ENCODE data around the gene IL1RAPL2.
"Not testable (repeated sequence)": the region's sequence is repeated elsewhere in the genome, so short reads cannot be mapped to it uniquely, and the experiment has no call there.

IL1RAPL2 gene

GRCh38 chrX:105038672-105039328, 472.8 kb downstream of the IL1RAPL2 start:
- DNase-seq: no peak

- DNase-seq: no peak
Measured at GRCh38 chrX:105050921-105051320, 484.9 kb downstream of the IL1RAPL2 start.

- DNase-seq: no peak
Measured at GRCh38 chrX:105051364-105051763, 485.4 kb downstream of the IL1RAPL2 start.

- DNase-seq: no peak
Measured at GRCh38 chrX:105052926-105053325, 486.9 kb downstream of the IL1RAPL2 start.

GRCh38 chrX:105063743-105064142, 497.7 kb downstream of the IL1RAPL2 start:
- DNase-seq: no peak

- no peak for DNase-seq
Measured at GRCh38 chrX:105098201-105098600, 532.2 kb downstream of the IL1RAPL2 start.

GRCh38 chrX:105098812-105099211, 532.8 kb downstream of the IL1RAPL2 start:
- DNase-seq: no peak

- no peak for DNase-seq
Measured at GRCh38 chrX:105101378-105101777, 535.4 kb downstream of the IL1RAPL2 start.

- no peak for DNase-seq
Measured at GRCh38 chrX:105109936-105110335, 543.9 kb downstream of the IL1RAPL2 start.

GRCh38 chrX:105114554-105115130, 548.6 kb downstream of the IL1RAPL2 start:
- no peak for DNase-seq

GRCh38 chrX:105115596-105116320, 549.8 kb downstream of the IL1RAPL2 start:
- DNase-seq: not testable (repeated sequence)

- DNase-seq: no peak
Measured at GRCh38 chrX:105116486-105116885, 550.5 kb downstream of the IL1RAPL2 start.

GRCh38 chrX:105117621-105118020, 551.6 kb downstream of the IL1RAPL2 start:
- DNase-seq: no peak

GRCh38 chrX:105120463-105120862, 554.5 kb downstream of the IL1RAPL2 start:
- no peak for DNase-seq

- DNase-seq: no peak
Measured at GRCh38 chrX:105121186-105121585, 555.2 kb downstream of the IL1RAPL2 start.

GRCh38 chrX:105126201-105126600, 560.2 kb downstream of the IL1RAPL2 start:
- no peak for DNase-seq

- DNase-seq: no peak
Measured at GRCh38 chrX:105134273-105134672, 568.3 kb downstream of the IL1RAPL2 start.

GRCh38 chrX:105136786-105137185, 570.8 kb downstream of the IL1RAPL2 start:
- no peak for DNase-seq

- no peak for DNase-seq
Measured at GRCh38 chrX:105150036-105150435, 584.0 kb downstream of the IL1RAPL2 start.

- DNase-seq: no peak
Measured at GRCh38 chrX:105150557-105150956, 584.6 kb downstream of the IL1RAPL2 start.

- no peak for DNase-seq
Measured at GRCh38 chrX:105167233-105167632, 601.2 kb downstream of the IL1RAPL2 start.

- no peak for DNase-seq
Measured at GRCh38 chrX:105168577-105168976, 602.6 kb downstream of the IL1RAPL2 start.

- no peak for DNase-seq
Measured at GRCh38 chrX:105173071-105173470, 607.1 kb downstream of the IL1RAPL2 start.

GRCh38 chrX:105179644-105180043, 613.6 kb downstream of the IL1RAPL2 start:
- DNase-seq: no peak

Measured in NCI-H1436 treated with DMSO at 0.1 percent for 48 hours (cell line).